Right ventricle myocardium inferior (tissue), 1 donor: ENCODE results near the gene ST7L. TPM values are rescaled to one million over a fixed set of nuclear protein-coding genes. Genes with fewer than 3 reads are reported as not detected.
A peak's percentile ranks its signal among the peaks of the same experiment; 100 is the strongest.
"Not testable (repeated sequence)": the region's sequence is repeated elsewhere in the genome, so short reads cannot be mapped to it uniquely, and the experiment has no call there.

Experiments
- ATAC-seq: fragments of 200-7000 bp; cut with Tn5 transposase; one replicate; pipeline ENCODE4 v1.9.1; 2020; ENCODE audit warnings: mild to moderate bottlenecking, moderate library complexity
- DNase-seq: peaks from one replicate; pipeline ENCODE4 v3.0.0; 2021; ENCODE audit errors: missing footprints
- intact Hi-C: fragments of 100-400 bp; cut with DNase I; formaldehyde crosslinking; loops from one replicate; pipeline ENCODE4 v1.11.0; 2022
- total RNA-seq: library from RNA; stranded (reverse); fragmentation: NEBNext Ultra II Directional; extraction: Animal tissue kit (Norgen Biotek cat#: 25700); gene quantifications from one replicate; pipeline ENCODE4 v1.2.1, GENCODE V29; 2021
- donor health status: DM: no; HTN: yes; CAD: no; lungs with severe emphysema.

ST7L gene
- total RNA-seq, 1 donor from 2014 or later = 10.6 TPM

GRCh38 chr1:112624493-112624892 is 5.6 kb upstream of the ST7L start:
- intact Hi-C loops, ATAC-seq, DNase-seq: not testable (repeated sequence)

- ATAC-seq (no peak), DNase-seq (no peak)
- intact Hi-C loops = no loop called here
These were observed 1.4 kb upstream of the ST7L start for GRCh38 chr1:112620377-112620695.

GRCh38 chr1:112619518-112620376 is 806 bp upstream of the ST7L start, which contains the start of gene CAPZA1:
TSS of gene CAPZA1 (plus strand) at chr1:112619832. CDS start at chr1:112619845, 13 bp downstream.
- DNase-seq = peak; percentile 96
- ATAC-seq = peak; percentile 99
- intact Hi-C loops = loop anchor here (2.0 to 10.0 kb wide), 3 partner anchors 55 to 338 kb away; partner anchors contain the start of genes MOV10 and SLC16A1

GRCh38 chr1:112618114-112618720 is 724 bp downstream of the ST7L start:
- no peak for DNase-seq
- ATAC-seq = no peak
- intact Hi-C loops = loop anchor here (1.0 to 10.0 kb wide), 4 partner anchors 57 to 339 kb away; partner anchors contain the start of genes MOV10, RHOC and SLC16A1

- intact Hi-C loops = loop anchor here (5.0 to 10.0 kb wide), 2 partner anchors 60 to 343 kb away; partner anchors contain the start of genes MOV10 and SLC16A1
These were observed 4.4 kb downstream of the ST7L start for GRCh38 chr1:112614460-112615065.

GRCh38 chr1:112605633-112606327 is 13.2 kb downstream of the ST7L start:
- no peak for ATAC-seq
- intact Hi-C loops = no loop called here
- no peak for DNase-seq

More at GRCh38 chr1:112614460-112615065, 4.4 kb downstream of the ST7L start:
- no peak for ATAC-seq
- no peak for DNase-seq

GRCh38 chr1:112603541-112603940 is 15.4 kb downstream of the ST7L start:
- no peak for ATAC-seq
- DNase-seq = no peak
- intact Hi-C loops = no loop called here

- intact Hi-C loops = no loop called here
- ATAC-seq (no peak), DNase-seq (no peak)
These were observed 15.9 kb downstream of the ST7L start for GRCh38 chr1:112603012-112603411.

- no peak for DNase-seq
- intact Hi-C loops = no loop called here
- ATAC-seq = no peak
These were observed 19.5 kb downstream of the ST7L start for GRCh38 chr1:112599477-112599876.

GRCh38 chr1:112594208-112594876 is 24.6 kb downstream of the ST7L start:
- no peak for ATAC-seq
- intact Hi-C loops = no loop called here
- DNase-seq = no peak

GRCh38 chr1:112589766-112590165 is 29.2 kb downstream of the ST7L start:
- DNase-seq (no peak), ATAC-seq (no peak)
- intact Hi-C loops = no loop called here

GRCh38 chr1:112583366-112583765 is 35.6 kb downstream of the ST7L start:
- no peak for ATAC-seq
- intact Hi-C loops = no loop called here
- no peak for DNase-seq

GRCh38 chr1:112581586-112582192 is 37.3 kb downstream of the ST7L start:
- ATAC-seq = no peak
- DNase-seq = no peak
- intact Hi-C loops = no loop called here

GRCh38 chr1:112579801-112580510 is 39.0 kb downstream of the ST7L start:
- DNase-seq (no peak), ATAC-seq (no peak)
- intact Hi-C loops = no loop called here

- DNase-seq = no peak
- intact Hi-C loops = no loop called here
- no peak for ATAC-seq
These were observed 42.7 kb downstream of the ST7L start for GRCh38 chr1:112576240-112576639.

GRCh38 chr1:112575154-112575804 is 43.7 kb downstream of the ST7L start:
- DNase-seq = no peak
- intact Hi-C loops = no loop called here
- no peak for ATAC-seq

- intact Hi-C loops = no loop called here
- DNase-seq (no peak), ATAC-seq (no peak)
These were observed 53.1 kb downstream of the ST7L start for GRCh38 chr1:112565800-112566199.
